NCI-H526 (cell line): ENCODE measurements around the gene IKZF2.

Experiments
- DNase-seq, 2 experiments: peaks; one replicate each; lab custom pipeline; 2025; lab: John Stamatoyannopoulos, UW

IKZF2 gene

GRCh38 chr2:212958133-212958532, 193.3 kb downstream of the IKZF2 start:
- no peak for DNase-seq

GRCh38 chr2:212957624-212958023, 193.8 kb downstream of the IKZF2 start:
- DNase-seq = no peak

GRCh38 chr2:212956665-212957607, 194.5 kb downstream of the IKZF2 start:
- no peak for DNase-seq

- no peak for DNase-seq
These were observed 198.1 kb downstream of the IKZF2 start for GRCh38 chr2:212953170-212953920.

GRCh38 chr2:212949786-212950185, 201.6 kb downstream of the IKZF2 start:
- DNase-seq = no peak
